OCI-M2 (cell line): Measurements from ENCODE around the gene MAGEA8.
"Not testable (repeated sequence)": the region's sequence is repeated elsewhere in the genome, so short reads cannot be mapped to it uniquely, and the experiment has no call there.

Source experiments
- DNase-seq: peaks from one replicate; lab custom pipeline; 2025; ENCODE audit not compliant: unreplicated experiment; lab: John Stamatoyannopoulos, UW

The MAGEA8 gene, protein sequence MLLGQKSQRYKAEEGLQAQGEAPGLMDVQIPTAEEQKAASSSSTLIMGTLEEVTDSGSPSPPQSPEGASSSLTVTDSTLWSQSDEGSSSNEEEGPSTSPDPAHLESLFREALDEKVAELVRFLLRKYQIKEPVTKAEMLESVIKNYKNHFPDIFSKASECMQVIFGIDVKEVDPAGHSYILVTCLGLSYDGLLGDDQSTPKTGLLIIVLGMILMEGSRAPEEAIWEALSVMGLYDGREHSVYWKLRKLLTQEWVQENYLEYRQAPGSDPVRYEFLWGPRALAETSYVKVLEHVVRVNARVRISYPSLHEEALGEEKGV

DNA sequence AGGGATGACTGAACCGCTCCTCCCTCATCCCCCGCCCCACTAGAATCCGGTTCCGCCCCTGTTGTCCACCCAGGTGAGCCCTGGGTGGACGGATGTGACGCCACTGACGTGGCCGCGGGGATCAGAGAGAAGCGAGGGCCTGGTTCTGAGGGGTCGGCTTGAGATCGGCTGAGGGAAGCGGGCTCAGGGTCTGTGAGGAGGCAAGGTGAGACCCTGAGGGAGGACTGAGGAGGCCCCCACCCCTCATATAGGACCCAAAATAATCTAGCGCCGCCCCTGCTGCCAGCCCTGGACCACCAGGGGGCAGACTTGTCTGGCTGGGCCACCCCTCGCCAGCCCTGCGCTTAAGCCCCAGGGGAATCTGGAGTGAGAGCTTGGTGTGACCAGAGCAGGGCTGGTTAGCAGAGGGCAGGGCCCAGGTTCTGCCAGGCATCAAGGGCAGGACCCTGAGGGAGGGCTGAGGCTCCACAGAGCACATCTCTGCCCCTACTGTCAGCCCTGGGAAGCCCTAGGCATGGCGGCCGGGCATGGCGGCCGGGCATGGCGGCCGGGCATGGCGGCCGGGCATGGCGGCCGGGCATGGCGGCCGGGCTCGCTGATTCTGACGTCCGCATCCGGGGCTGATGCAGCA lies at the start of gene MAGEA8:
TSS of gene MAGEA8 (plus strand) at position 103 of the 631 bp plus-strand sequence. CDS start 3,090 bp downstream, outside the sequence.
- DNase-seq, result no peak

DNA sequence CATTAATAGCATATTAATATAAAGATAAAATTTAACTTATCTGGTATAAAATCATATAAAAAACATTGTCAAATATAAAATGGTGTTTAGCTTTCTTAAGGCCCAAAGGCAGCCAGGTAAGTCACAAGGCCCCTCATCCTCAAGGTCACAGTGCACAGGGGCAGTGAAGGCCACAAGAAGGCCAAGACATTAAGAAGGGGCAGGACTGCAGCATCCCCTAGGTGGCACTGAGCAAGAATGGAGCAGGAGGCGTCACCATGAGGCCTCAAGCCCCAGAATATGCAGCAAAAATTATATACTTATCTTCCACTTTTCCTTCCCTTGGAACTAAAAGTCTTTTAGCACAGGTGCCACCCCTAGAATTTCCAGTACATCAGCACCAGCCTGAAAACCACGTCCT lies 49.5 kb upstream of the MAGEA8 start:
- DNase-seq, result no peak

DNA sequence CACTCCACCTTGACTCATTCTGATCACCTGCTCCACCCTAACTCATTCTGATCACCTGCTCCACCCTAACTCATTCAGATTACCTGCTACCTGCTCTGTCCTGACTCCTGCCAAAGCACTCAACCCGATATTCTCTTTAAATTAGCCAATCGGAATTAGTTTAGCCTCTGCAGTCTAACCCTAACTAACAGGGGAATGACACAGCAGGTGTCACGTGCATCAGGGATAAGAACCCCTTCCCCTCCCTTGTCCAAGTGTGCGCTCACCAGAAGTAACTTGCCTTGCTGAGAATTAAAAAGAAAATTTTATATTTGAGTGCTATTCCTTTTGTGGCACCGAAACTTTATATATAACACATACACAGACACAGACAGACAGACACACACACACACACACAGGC lies 44.3 kb upstream of the MAGEA8 start:
- DNase-seq, result not testable (repeated sequence)

DNA sequence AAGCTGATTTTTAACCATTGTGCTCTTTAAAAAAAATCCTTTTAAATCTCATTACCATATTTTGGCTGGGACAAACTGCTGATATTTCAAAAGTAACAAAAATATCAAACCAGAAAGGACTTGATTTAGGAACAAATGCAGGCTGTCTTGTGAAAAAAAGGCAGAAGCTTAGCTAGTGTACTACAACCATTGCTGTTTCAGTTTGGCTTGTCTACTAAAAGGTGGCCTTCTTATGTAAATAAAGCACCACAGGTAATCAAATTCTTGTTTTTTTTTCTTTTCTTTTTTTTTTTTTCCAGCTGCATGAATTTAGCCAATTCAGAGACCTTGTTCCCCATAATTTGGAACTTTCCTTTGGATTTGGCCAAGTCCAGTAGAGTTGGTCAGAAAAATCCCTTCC lies 43.8 kb upstream of the MAGEA8 start:
- DNase-seq, result no peak

DNA sequence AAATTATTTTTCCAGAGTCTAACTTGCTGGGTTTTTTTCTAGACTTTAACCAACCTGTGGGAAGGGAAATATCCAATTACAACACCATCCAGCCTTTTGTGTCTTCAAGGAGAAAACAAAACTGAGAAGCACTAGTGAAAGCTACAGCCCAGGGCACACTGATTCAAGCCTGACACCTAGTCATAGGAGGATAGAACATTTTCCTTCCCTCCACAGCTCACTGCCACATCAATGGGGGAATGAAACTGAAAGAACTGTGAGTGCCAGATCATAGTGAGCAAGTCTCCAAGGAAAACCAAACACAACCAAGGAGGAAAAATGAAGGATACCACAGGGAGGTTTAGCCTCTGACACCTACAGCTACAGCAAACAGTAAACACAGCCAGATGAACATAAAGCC lies 43.3 kb upstream of the MAGEA8 start:
- no peak for DNase-seq

DNA sequence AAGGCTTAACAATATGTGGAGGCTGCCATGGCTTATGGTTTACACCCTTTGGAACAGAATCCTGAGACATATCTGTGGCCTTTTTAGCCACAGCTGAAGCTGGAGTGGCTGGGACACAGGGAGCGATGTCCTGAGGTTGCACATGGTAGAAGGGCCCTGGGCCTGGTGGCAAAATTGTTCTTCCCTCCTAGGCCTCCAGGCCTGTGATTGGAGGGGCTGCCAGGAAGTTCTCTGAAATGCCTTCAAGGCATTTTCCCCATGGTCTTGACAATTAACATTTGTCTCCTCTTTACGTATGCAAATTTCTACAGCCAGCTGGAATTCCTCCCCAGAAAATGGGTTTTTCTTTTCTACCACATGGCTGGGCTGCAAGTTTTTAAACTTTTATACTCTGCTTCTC lies 39.1 kb upstream of the MAGEA8 start:
- no peak for DNase-seq

DNA sequence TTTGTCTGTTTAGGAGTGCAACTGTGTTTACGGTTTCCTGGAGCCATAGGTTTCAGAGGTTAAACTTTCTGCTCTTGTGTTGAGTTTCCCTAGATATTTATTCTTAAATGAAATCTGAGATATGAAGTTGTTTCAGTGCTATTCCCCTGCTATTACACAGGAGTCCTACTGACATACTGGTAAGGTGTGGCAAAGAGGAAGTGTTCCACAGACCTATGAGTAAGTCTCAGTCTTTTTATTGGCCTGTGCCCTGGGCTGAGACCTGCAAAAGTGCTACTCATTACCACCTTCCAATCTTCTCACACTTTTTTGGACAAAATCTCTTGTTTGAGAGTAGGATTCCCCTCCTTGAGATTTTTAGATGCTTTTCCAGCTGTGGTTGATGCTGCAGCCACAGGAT lies 35.6 kb upstream of the MAGEA8 start:
- no peak for DNase-seq

DNA sequence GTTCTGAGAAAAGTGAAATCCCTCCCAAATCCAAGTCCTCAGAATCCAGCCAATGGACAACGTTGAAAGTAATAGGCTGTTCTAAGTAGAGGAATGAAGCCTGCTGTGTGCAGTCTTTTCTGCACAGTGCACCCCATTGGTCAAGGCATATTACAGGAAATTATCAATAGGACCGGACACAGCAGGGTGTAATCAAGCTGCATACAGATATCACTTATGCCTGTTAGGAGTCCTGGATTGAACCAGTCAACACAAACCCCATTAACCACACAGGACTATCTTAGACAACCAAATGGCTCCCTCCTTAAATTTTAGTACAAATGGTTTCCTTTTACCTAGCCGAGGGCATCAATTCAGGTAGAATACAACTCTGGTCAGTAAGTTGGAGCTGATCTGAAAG lies 34.2 kb upstream of the MAGEA8 start:
- no peak for DNase-seq

DNA sequence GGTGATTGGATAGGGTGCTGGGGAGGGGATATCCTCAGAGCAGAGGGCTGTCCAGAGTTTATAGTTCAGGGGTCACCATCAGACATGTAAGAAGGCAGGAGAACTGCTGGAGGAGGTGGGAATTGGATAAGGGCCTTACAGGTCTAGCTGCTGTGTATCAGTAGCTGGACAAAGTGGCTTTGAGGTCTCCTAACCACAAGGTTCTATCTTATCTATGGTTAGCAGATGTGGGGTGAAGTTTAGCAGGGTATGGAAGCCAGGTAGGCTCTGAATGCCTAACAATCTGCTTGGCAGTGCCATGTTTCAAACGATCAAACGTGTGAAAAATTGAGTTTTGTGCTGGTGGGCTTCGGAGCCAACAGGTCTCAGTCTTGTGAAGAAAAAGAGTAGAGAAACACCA lies 32.1 kb upstream of the MAGEA8 start:
- DNase-seq, result no peak

DNA sequence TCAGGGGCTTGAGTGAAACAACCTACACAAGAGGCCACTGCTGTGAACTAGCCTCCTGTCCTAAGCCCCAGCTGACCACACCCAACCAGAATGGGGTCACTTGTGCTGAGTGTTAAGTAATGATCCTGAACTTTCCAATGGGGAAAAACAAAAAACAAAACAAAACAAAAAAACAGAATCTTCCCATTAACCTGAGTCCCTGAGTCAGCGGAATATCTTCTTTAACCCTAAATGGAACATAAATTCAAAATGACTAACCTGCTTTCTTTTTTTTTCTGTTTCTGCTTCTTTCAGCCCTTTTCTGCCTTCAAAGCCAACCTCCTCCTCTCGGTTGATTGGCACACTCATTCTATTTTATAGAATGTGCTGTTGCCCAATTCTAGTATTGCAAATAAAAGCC lies 31.2 kb upstream of the MAGEA8 start:
- DNase-seq, result no peak

DNA sequence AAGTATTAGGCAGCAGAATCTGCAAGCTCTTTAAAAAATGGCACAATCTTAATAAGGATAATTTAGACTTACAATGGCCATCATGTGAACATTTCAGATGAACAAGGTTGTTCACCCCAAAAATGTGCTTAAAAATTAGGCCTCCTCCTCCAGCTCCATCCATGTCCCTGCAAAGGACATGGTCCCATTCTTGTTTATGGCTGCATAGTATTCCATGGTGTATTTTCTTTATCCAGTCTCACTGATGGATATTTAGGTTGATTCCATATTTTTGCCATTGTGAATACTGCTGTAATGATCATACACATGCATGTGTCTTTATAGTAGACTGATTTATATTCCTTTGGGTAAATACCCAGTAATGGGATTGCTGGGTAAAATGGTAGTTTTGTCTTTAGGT lies 29.1 kb upstream of the MAGEA8 start:
- DNase-seq, result no peak

DNA sequence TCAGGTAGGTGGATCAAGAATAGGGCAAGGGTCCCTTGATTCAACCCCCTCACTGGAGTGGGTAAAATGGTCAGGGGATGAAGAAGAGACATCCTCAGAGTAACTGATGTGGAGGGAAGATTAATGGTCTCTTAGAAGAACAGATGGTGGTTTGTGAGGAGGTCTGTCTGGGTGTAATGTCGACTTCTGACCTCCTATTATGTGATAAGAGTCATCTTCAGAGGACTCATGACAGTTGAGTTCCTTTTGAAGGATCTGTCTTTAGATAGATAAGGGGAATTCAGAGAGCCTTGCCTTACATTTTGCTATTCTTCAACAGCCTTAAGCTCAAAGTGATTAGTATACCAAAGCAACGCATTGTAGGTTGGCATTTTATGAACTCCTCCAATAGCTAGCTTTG lies 27.1 kb upstream of the MAGEA8 start:
- no peak for DNase-seq

DNA sequence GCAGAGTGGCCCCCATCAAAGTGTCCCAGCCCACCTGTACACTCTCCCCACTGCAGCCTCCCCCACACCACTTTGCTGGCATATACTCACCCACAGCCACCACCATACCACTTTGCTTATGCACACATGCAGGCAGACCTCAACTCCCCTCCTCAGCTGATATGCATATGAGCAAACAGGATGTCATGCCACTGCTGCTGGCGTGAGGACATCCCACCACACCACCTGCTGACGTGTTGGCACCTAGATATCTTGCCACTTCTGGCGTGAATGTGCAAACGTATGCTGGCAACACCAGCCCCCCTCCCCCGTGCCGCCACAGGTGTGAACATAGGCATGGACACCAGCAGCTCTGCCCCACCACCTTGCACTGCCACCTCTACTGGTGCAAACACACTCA lies 22.4 kb upstream of the MAGEA8 start:
- DNase-seq, result no peak

DNA sequence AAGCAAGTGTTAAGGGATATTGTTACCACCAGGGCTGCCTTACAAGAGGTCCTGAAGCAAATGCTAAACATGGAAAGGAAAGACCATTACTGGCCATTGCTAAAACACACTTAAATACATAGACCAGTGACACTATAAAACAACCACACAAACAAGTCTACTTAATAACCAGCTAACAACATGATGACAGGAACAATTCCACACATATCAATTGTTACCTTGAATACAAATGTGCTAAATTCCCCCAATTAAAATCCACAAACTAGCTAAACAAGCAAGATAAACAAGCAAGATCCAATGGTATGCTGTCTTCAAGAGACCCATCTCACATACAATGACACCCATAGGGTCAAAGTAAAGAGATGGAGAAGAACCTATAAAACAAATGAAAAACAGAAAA lies 20.5 kb upstream of the MAGEA8 start:
- DNase-seq, result no peak

DNA sequence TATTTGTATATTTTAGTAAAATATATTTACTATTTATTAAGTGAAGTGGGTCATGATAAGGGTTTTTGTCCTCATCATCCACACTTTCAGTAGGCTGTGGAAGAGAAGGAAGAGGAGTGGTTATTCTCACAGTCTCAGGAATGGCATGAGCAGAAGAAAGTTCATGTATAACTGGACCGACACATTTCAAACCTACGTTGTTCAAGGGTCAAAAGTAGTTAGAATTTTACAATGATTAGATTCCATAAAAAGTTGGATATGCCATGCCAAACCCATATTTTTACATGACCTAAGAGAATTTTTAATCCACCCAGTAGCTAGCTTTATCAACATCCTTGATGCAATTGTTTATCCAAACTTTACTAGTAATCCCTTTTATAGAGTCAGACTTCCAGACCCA lies 15.6 kb upstream of the MAGEA8 start:
- DNase-seq, result no peak

DNA sequence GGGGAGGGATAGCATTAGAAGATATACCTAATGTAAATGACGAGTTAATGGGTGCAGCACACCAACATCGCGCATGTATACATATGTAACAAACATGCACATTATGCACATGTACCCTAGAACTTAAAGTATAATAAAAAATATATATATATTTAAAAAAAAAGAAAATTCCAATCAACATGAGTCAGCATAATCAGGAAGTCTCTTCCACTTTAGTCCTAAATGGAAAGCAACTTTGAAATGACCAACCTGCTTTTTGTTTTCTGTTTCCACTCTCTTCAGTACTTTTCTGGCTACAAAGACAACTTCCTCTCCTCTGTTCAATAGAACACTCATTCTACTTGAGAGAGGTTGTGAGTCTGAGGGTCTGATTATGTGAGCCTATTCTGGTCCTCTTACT lies 13.5 kb upstream of the MAGEA8 start:
- no peak for DNase-seq

DNA sequence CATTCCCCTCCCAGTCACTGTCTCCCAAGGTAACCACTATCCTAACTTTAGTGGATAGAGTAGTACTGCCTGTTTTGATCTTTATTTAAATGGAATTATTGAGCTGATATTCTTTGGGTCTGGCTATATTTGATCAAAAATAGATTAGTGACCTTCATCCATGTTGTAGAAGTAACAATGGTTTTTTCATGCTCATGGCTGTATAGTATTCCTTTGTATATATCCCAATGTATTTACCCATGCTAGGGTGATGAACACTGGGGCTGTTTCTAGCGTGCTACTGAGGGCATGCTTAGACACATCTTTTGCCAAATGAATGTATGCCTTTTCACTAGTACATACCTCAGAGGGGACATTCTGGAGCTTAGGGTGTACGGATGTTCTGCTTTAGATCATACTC lies 10.1 kb upstream of the MAGEA8 start:
- DNase-seq, result no peak

DNA sequence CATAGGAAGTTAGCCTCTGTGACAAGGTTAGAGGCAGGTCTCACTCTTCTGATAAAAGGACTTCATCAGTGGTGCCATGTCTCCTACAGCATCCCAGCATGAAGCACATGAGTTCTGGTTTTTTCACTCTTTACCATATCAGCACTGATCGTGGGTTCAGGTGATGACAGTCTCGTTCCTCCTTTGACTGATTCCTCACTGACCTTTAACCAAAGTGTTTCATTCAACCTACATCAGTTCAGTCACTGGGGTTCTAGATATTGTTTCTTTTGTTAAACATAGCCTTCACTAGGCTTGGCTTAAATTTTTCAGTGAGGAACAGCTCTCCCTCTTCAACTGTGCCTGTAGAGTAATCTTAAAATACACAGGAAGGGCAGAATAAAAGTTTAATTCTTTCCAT lies 9.6 kb upstream of the MAGEA8 start:
- no peak for DNase-seq

DNA sequence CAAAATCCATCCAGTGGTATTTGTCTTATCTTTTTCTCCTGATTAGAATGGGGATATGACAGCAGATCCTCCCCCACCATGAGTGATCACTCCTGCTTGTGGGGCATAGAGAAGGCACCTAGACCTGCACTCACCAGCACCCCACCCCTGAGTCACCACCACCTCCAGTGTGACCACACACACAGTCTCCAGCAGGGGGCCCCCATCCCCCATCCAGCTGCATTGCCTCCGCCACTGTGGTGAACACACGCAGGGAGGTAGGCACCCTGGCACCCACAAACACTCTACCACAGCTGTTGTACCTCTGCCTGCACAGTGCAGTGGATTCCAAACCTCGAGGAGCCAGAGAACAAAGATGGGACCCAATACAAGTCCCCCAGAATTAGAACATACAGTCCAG lies 9.0 kb upstream of the MAGEA8 start:
- DNase-seq, result no peak

DNA sequence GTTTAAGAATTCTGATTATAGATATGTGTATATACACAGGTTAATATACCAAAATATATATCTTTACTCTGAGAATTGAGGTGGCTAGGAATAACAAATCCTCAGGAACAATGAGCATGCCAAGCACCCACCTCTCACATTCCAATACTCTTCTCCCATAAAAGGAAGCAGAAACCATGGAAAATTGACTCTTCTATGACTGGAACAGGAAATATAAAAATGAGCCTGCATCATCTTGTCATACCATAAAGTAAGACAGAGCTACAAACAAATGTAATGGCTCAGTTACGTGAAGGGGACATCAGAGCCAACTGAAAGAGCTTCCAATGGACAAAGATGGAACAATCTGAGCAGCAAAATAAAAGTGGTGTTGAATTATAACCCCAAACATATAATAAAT lies 3.8 kb upstream of the MAGEA8 start:
- no peak for DNase-seq

DNA sequence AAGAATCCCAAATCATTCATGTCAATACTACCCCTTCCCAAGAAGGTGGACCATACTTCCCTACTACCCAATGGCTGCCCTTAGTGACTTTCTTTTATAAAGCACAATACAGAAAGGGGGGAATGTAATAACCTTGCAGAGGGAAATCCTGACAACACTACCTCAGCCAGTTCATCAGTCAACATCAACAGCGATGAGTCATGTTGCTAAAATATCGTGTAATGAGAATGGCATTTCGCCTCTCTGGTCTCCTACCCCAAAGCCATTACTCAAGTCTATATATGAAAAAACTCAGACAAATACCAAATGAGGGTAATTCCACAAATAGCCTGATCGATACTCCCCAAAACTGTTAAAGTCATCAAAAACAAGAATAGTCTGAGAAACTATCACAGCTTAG lies 3.3 kb upstream of the MAGEA8 start:
- no peak for DNase-seq

DNA sequence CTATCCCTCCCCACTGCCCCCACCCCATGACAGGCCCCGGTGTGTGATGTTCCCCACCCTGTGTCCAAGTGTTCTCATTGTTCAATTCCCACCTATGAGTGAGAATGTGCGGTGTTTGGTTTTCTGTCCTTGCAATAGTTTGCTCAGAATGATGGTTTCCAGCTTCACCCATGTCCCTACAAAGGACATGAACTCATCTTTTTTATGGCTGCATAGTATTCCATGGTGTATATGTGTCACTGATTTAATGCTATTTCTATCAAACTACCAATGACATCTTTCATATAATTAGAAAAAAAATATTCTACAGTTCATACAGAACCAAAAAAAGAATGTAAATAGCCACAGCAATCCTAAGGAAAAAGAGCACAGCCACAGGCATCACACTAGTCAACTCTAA lies 9.8 kb downstream of the MAGEA8 start:
- not testable (repeated sequence) for DNase-seq

DNA sequence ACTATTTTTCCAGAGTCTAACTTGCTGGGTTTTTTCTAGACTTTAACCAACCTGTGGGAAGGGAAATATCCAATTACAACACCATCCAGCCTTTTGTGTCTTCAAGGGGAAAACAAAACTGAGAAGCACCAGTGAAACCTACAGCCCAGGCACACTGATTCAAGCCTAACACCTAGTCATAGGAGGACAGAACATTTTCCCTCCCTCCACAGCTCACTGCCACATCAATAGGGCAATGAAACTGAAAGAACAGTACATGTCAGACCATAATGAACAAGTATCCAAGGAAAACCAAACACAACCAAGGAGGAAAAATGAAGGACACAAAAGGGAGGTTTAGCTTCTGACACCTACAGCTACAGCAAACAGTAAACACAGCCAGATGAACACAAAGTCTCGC lies 17.6 kb downstream of the MAGEA8 start:
- no peak for DNase-seq
